ENCODE results near the gene LRRFIP1.

The LRRFIP1 gene

GRCh38 chr2:237711458-237712150 is 84.2 kb downstream of the LRRFIP1 start:
- Histone ChIP-seq H3K27me3 (ENCODE audit: insufficient read depth, low read length, poor library complexity) (no peaks in the 10 kb centered on the region), H3K9me3 (ENCODE audit: insufficient read depth, low read length, severe bottlenecking) (no peaks in the 10 kb centered on the region), H4K20me1 (ENCODE audit: insufficient read depth, low read length) (peaks cover 51% of the 10 kb centered on the region), H3K4me1 (ENCODE audit: insufficient read depth, low read length) (no peaks in the 10 kb centered on the region), H3K4me2 (ENCODE audit: insufficient read depth, low read length) (no peak overlapping the region), H3K36me3 (ENCODE audit: insufficient read depth, low read length) (peaks cover 29% of the 10 kb centered on the region), H3K9ac (ENCODE audit: low read depth, low read length) (no peak overlapping the region), H3K27ac (ENCODE audit: low read length) (no peak overlapping the region), H3K79me2 (ENCODE audit: insufficient read depth, low read length) (peaks cover 54% of the 10 kb centered on the region), H2AFZ (ENCODE audit: low read depth, low read length) (no peak overlapping the region), H3K4me3 (ENCODE audit: low read depth in 1 of 2, low read length in 2 of 2) (no peak overlapping the region)
- DNase-seq (no peak), ATAC-seq (ENCODE audit: insufficient read depth, low read depth) (no peak; the same call in 2 of the 3 replicates)
- no peak for TF ChIP-seq EZH2 (IDR thresholded peaks at IDR 0.05; ENCODE audit: borderline replicate concordance, low read depth, low read length, severe bottlenecking)
- TF ChIP-seq, protein P1, sequence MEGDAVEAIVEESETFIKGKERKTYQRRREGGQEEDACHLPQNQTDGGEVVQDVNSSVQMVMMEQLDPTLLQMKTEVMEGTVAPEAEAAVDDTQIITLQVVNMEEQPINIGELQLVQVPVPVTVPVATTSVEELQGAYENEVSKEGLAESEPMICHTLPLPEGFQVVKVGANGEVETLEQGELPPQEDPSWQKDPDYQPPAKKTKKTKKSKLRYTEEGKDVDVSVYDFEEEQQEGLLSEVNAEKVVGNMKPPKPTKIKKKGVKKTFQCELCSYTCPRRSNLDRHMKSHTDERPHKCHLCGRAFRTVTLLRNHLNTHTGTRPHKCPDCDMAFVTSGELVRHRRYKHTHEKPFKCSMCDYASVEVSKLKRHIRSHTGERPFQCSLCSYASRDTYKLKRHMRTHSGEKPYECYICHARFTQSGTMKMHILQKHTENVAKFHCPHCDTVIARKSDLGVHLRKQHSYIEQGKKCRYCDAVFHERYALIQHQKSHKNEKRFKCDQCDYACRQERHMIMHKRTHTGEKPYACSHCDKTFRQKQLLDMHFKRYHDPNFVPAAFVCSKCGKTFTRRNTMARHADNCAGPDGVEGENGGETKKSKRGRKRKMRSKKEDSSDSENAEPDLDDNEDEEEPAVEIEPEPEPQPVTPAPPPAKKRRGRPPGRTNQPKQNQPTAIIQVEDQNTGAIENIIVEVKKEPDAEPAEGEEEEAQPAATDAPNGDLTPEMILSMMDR (IDR thresholded peaks at IDR 0.05; ENCODE audit: borderline replicate concordance, extremely low read depth, low read length, poor library complexity, severe bottlenecking), result no peak

- H3K79me2 ChIP-seq (ENCODE audit: insufficient read depth, low read length), result peaks cover 43% of the 10 kb centered on the region
- H4K20me1 ChIP-seq (ENCODE audit: insufficient read depth, low read length), result peaks cover 44% of the 10 kb centered on the region
- no peak overlapping the region for H2AFZ ChIP-seq (ENCODE audit: low read depth, low read length)
- no peak for TF ChIP-seq EZH2 (IDR thresholded peaks at IDR 0.05; ENCODE audit: borderline replicate concordance, low read depth, low read length, severe bottlenecking)
- TF ChIP-seq, protein P1 (IDR thresholded peaks at IDR 0.05; ENCODE audit: borderline replicate concordance, extremely low read depth, low read length, poor library complexity, severe bottlenecking), result no peak
- peaks cover 33% of the 10 kb centered on the region for H3K36me3 ChIP-seq (ENCODE audit: insufficient read depth, low read length)
- no peak overlapping the region for H3K4me2 ChIP-seq (ENCODE audit: insufficient read depth, low read length)
- H3K27ac ChIP-seq (ENCODE audit: low read length), result no peak overlapping the region
- H3K4me1 ChIP-seq (ENCODE audit: insufficient read depth, low read length), result no peaks in the 10 kb centered on the region
- H3K9ac ChIP-seq (ENCODE audit: low read depth, low read length), result no peak overlapping the region
- DNase-seq, result no peak
- no peak for ATAC-seq (ENCODE audit: insufficient read depth, low read depth)
- H3K9me3 ChIP-seq (ENCODE audit: insufficient read depth, low read length, severe bottlenecking), result no peaks in the 10 kb centered on the region
- no peaks in the 10 kb centered on the region for H3K27me3 ChIP-seq (ENCODE audit: insufficient read depth, low read length, poor library complexity)
- no peak overlapping the region for H3K4me3 ChIP-seq (ENCODE audit: low read depth in 1 of 2, low read length in 2 of 2)
Measured at GRCh38 chr2:237712477-237713377, 85.3 kb downstream of the LRRFIP1 start.

DNA sequence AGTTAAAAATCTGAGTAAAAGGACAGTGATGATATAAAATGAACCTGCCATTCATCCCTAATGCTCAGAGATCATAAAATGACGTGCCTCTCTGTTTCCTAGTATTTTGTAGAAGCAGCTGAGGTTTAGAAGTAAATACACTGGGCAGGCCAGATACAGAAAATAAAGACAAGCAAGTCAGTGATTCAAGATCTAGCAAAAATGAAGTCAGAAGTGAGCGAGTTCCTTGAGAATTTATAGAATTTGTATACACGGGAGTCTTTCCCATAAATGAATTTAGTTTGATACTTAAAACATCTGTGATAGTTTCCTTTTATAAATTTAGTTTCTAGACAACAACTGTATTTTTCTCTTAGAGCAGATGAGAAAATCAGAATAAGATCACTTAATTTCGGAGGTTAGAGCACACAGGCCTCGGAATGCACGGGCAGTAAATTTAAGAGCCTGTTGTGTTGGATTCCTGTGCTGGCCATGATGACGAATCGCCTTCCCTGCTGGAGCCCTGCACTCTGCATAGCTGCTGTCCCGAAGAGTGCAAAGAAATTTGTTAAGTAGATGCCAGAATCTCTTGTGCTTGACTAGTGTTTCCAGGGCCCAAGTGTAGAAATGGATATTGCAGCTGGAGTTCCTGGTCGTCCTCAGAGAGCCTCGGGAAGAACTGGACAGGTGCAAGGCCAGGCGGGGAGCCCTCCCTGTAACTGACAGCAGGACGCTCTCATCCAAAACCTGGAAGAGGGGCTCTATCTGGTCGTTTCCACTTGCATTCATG is 87.5 kb downstream of the LRRFIP1 start:
- Histone ChIP-seq H3K4me2 (ENCODE audit: insufficient read depth, low read length) (no peak overlapping the region), H3K4me3 (ENCODE audit: low read depth in 1 of 2, low read length in 2 of 2) (no peak overlapping the region), H3K79me2 (ENCODE audit: insufficient read depth, low read length) (peaks cover 26% of the 10 kb centered on the region), H3K4me1 (ENCODE audit: insufficient read depth, low read length) (no peaks in the 10 kb centered on the region), H3K9ac (ENCODE audit: low read depth, low read length) (no peak overlapping the region), H3K36me3 (ENCODE audit: insufficient read depth, low read length) (peaks cover 20% of the 10 kb centered on the region), H3K27me3 (ENCODE audit: insufficient read depth, low read length, poor library complexity) (no peaks in the 10 kb centered on the region), H3K27ac (ENCODE audit: low read length) (no peak overlapping the region), H2AFZ (ENCODE audit: low read depth, low read length) (no peak overlapping the region), H3K9me3 (ENCODE audit: insufficient read depth, low read length, severe bottlenecking) (no peaks in the 10 kb centered on the region), H4K20me1 (ENCODE audit: insufficient read depth, low read length) (peaks cover 33% of the 10 kb centered on the region)
- TF ChIP-seq, protein P1 (IDR thresholded peaks at IDR 0.05; ENCODE audit: borderline replicate concordance, extremely low read depth, low read length, poor library complexity, severe bottlenecking), result no peak
- no peak for TF ChIP-seq EZH2 (IDR thresholded peaks at IDR 0.05; ENCODE audit: borderline replicate concordance, low read depth, low read length, severe bottlenecking)
- ATAC-seq (ENCODE audit: insufficient read depth, low read depth) (no peak), DNase-seq (no peak)
